HG03575 (cell line): Measurements from ENCODE around the gene TMEM163.
"Not testable (repeated sequence)": the region's sequence is repeated elsewhere in the genome, so short reads cannot be mapped to it uniquely, and the experiment has no call there.

Source experiments
- ATAC-seq: cut with Tn5 transposase; IDR thresholded peaks from one replicate; pipeline ENCODE4 v1.9.1; 2021; ENCODE audit not compliant: unreplicated experiment, insufficient number of reproducible peaks, low FRiP score; ENCODE audit errors: extremely low read depth

TMEM163 gene

DNA sequence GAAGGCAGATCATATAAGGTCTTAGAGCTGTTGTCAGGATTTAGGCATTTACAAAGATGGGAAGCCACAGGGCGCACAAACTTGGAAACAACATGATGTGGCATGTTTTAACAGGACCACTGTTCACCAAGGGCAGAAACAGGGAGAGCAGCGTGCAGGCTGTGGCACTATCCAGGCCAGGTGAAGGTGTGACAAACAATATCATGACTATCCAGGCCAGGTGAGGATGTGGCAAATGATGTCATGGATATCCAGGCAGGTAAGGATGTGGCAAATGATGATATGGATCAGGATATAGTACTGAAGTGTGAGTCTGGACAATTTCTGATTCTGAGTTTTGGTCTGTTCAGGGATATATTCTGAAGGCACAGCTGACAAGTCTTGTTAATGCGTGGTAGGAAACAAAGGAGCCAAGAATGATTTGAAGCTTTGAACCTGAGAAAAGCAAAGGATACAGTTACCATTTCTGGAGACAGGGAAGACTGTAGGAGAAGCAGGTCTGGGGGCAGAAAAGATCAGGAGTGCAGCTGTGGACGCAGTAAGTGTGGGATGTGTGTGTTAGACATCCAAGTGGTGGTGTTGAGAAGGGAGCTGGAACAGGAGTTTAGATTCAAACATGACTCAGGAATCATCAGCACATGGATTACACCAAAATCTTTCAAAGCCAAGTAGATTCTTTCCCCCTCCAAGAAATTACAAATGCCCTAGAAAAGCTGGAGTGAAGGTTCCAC is 205.9 kb downstream of the TMEM163 start:
- ATAC-seq, result no peak

DNA sequence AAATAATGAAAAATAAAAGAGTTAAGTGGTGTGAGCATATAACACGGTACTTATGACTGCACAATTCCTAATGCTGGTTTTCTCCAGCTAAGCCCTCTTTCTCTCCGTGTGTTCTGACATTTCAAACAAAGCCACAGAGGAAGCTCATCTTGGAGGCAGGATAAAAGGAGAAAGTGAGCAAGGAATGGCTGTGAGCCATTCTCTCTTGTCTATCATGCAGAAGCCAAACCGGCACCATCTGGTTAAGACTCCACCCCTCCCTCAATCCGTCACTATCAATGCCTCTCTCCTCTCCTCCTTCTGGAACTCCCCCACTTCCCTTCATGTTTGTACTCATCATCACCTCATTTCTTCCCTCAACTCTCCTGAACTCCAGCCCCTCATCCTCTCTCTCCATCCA is 210.4 kb downstream of the TMEM163 start:
- no peak for ATAC-seq

DNA sequence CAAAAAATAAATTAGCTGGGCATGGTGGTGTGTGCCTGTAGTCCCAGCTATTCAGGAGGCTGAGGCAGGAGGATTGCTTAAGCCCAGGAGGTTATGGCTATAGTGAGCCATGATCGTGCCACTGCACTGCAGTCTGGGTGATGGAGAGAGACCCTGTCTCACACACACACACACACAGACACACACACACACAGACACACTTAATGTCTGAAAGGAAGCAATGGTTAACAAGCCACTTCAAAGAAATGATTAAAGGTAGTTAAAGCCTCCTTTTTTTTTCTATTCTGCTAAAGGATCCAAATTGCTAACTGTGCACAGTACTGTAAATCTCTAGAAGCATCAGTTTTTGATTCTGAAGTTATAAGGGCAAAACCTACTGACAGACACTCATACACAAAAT is 211.1 kb downstream of the TMEM163 start:
- no peak for ATAC-seq

DNA sequence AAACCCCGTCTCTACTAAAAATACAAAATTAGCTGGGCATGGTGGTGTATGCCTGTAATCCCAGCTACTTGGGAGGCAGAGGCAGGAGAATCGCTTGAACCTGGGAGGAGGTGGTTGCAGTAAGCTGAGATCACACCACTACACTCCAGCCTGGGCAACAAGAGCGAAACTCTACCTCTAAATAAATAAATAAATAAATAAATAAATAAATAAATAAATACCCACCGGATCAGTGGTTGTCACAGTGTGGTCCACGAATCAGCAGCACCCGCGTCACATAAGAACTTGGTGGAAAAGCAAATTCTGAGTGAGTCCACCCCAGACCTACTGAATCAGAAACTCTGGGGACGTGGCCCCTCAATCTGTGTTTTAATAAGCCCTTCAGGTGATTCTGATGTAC is 211.6 kb downstream of the TMEM163 start:
- not testable (repeated sequence) for ATAC-seq

DNA sequence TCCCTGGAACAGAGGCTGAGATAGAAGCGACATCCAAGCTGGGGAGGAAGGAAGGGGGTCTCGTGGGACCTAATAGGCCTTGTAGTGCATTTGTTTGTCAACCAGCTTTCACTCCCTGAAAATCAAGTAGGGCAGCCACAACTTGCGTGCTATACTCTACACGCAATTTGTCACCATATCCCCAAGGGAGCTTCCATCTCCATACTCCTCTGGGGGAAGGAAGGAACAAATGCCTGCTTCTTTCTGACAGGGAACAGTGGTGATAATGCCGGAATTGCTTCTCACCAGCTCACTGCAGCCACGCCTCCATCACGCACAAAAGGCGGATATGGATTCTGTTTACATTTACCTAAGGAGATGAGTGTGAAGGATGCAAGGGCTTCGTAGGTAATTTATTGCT is 213.4 kb downstream of the TMEM163 start:
- no peak for ATAC-seq

DNA sequence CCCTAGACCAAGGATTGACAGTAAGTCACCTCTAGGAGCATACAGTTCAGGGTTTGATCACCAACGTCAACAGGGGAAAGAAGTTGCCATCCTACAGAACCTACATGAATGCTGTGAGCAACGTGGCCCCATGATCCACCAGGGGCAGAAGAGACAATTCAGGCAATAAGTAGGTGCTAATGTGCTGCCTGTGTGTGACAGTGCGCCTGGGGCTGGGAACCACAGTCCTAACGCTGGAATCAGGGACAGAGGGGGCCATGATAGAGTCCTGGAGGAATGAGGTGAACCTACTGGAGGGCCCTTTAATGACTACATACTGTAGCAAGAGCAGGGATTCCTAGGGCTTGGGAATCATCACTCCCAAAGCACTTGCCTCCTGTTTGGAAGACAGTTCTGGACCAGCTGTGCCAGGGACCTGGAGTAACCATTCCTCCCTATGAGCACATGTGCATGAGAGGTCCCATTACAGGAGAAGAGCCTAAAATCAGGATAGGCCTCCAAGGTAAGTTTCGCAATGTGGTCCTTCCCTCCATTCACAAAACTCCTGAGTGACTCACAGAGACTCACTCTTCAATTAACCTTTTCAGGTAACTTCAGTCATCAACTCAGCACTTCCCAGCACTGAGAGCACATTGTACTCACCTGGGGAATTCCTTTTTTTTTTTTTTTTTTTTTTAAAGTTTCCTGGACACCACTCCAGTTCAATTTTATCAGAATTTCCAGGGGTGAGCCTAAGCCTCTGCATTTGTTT is 214.0 kb downstream of the TMEM163 start:
- no peak for ATAC-seq

DNA sequence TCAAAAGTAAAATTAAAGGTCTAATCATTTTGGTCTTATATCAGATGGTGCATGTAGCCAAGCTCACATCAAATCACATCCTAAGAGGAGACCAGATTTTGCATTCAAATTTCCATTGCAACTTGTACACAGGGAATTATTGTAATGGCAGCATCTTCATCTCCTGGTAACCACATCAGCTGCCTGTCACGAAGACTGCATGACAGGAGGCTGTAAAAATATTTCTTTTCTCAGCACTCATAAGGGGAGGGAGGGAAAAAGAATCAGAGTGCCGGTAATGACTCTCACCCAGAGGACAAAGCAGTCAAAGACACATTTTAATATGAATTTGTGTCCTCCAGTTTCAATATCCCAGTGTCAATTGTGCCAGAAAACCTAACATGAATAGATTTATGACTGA is 216.7 kb downstream of the TMEM163 start:
- no peak for ATAC-seq

DNA sequence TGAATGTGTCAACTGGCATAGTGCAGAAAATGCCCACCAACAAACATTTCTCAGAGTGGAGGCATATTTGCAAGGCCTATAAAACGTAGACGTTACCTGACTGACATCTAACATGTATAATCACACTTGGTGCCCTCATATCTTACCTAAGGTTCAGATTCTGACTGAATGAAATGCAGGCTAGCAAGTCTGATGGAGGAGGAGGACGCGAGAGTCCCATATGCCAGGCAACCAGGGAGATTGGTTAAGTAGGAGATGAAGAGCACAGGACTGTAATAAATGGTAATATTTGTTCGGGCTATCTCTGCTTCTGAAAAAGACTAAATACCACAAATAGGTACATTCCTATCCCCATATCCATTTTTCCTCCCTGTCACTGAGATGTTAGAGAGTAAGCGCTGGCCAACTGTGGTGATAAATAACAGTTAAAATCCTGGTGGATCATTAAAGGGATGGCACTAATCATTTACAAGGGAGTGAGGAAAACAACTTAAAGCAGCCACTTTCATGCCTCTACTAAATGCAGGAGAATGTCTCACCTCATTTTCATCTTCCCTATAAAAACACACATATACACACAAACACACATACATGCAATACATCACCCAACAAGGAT is 217.2 kb downstream of the TMEM163 start:
- ATAC-seq, result no peak

DNA sequence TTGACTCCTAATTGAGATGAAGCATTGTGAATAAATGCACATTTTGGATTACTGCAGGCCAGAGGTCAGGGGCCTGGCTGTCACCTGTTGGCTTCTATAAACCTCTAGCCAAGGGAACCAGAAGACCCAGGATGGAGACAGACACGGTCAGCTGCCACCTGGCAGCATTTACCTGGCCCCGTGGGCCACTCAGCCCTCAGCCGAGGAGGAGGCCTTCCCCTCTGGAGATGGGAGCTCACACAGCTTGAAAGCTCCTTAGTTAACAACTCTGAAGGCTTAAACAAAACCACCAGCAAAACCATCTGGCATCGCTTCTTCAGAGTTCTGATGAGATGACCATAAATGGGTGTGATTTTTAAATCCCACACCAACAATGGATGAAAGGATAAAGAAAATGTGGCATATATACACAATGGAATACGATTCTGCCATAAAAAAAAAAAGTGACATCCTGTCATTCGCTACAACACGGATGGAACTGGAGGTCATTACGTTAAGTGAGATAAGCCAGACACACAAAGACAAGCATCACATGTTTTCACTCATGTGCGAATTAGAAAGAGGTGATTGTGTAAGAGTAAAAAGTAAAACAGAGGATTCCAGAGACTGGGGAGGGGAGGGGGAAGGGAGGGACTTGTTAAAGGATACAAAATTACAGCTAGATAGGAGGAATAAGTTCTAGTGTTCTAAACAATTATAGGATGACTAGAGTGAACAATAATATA is 218.4 kb downstream of the TMEM163 start:
- no peak for ATAC-seq

DNA sequence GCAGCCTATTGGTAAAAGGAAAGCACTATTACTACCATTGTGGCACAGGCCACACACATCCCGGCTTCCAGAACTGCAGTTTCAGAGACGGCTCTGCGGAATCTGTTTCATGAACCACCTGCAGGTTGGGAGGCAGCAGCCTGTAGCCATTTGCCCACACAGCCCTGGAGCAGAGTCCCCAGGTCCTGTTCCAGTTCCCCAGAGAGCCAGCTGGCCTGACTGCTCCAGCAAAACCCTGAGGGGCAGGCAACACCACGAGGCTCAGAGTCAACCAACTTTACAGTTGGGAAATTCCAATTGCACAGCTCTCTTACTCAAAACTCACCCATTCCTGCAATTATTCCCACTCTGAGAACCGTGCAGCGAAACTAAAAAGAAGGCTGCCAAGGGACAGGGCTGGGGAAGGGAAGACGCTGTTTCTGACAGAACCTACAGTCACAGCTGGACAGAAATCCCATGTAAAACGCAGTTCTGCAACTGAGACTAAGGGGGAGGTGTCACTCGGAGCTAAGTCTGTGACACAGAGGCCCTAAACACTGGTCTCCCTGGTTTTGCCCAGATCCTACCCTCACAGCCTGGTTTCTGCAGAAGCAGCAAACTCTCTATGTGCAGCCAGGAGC is 219.4 kb downstream of the TMEM163 start:
- no peak for ATAC-seq

DNA sequence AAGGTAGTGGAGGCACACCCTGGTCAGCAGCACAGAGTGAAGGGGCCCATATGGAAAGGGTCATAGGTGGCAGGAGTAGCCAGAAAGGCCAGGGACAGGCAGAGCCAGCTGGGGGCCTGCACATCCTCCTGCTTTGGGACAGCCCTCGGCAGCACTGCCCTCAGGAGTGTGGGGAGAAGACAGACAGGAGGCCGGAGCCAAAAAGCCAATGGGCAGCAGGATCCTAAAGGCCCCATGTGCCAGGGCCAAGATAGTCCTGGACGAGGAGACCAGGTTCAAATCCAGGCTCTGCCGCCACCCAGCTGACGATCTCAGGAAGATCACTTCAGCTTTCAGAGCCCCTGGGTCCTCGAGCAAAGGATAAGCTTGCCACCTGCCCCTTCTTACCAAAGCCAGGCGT is 220.1 kb downstream of the TMEM163 start:
- ATAC-seq, result no peak

DNA sequence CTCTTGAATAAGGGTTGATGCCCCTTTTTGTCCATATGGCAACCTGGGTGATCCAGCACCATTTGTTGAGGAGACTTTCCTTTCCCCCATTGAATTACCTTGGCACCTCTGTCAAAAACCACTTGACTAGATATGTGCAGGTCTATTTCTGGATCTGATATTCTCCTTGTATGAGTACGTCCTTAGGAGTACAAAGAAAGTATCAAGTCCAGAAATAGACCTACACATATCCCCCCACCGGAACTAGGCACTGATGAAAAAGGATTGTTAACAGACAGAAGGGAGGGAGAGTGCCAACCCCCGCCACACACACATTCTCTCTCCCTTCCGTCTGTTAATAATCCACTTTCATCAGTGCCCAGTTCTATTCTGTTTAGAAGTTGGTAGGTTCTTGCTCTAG is 225.0 kb downstream of the TMEM163 start:
- ATAC-seq, result no peak

DNA sequence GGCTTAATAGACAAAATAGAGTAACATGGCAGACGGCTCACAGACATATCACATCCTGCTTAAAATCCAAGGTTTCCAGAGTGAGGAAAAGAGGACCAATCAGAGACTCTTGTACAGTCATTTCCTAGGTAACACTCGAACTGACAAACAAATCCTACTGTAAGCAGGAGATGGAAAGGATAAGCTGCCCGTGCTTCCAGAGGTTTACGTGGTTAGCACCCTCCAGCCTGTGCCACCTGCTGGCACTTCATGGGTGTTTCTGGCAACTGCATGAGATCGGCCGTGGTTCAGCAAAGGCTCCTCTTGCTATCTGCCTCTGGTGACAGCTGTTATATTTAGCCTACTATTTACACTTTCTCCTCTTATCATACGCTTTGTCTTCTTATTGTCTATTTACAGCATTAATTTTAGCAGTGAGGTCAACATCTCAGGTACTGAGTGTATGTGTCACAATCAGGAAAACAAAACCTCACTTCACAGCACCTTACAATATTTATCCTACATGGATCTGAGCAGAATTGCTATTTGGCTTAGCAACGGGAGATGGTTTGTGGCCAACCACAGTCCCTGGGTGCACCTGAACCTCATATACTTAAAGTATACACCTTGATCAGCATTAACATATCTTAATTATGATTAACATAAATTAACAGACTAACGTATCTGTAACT is 226.9 kb downstream of the TMEM163 start:
- ATAC-seq, result no peak

DNA sequence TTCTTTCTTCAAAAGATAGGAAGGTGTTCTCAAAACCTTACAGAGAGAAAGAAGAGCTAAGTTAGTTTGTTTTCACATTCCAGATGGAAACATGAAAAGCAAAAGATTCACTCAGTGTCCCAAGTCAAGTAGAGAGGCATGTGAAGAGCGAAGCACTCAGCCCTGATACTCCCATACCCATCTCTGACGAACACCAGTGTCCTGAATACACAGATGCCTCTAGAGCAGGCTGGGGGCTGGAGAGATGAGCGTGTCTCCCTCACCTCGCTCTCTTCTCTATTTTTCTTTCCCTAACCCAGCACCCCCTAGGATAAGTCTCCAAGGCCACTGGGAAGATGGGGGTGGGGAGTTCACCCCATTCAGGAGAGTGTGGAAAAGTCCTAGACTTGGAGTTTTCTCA is 227.8 kb downstream of the TMEM163 start:
- no peak for ATAC-seq

DNA sequence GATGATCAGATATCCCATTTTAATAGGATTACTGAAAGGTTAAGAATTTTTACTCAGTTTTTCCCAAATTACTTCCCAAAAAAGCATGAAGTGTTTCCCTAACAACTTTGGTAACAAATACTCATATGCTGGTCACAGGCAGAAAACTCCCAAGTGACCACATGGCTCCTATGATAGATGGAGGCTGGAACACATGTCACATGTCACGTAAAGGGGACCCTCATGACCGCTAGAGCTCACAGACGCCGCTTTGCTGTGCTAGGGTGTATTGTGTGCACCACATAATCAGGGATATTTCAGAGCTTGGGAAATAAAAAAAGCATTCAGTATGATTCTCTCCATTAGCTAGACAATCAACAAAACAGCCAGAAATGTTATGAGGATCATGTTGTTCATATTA is 228.2 kb downstream of the TMEM163 start:
- no peak for ATAC-seq

DNA sequence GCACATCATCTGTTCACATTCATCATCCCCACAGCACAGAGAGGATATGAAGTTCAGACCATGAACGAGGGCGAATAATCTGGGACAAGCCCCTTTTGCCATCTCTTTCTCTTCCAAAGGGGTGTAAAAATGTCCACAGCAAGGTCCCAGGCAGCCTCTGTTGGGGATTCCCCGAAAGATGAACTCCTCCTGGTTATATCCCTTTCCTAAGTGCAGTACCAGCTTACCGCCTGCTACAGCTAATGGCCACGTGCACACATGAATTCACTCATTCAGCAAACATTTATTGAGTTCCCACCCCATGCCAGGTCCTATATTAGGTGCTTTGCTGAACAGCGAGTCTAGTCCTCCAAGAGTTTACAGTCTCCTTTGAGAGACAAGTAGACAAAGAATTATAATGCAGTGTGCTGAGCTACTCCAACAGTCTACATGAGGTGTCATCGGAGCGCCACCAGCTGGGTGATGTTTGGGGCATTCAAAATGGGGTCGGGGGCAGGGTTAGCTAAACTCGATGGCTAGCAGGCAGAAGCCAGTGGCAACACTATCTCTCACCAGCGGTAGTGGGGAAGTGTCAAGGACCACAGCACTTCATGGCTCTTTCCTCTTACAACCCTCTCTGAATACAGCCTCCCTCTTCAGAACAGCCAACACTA is 228.9 kb downstream of the TMEM163 start:
- no peak for ATAC-seq

DNA sequence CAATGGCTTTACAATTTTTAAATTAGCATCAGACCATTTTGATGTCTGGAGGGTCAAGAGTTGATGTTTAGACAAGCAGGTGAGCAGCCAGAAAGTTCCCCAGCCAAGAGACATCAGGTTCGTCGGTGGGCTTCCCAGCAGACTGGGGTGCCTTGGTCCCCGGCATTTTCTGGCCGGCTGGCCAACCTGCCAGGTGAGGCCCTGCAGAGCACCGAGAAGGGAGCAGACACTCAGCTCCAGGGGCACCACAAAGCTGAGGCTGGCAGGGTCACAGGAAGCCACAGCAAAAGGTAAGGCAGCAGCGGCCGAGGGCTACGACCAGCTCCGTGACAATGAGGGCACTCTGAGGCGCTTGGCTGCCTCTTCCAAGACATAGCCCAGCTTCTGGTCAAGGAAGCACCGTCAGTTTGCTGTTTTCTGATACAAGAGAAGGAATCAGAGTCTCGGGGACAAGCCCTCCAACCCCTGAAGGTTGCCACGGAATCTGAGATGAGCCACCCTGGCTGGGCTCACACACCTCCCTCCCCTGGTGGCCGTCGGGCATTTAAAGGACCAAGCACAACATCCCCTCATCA is 235.9 kb downstream of the TMEM163 start:
- ATAC-seq, result no peak

DNA sequence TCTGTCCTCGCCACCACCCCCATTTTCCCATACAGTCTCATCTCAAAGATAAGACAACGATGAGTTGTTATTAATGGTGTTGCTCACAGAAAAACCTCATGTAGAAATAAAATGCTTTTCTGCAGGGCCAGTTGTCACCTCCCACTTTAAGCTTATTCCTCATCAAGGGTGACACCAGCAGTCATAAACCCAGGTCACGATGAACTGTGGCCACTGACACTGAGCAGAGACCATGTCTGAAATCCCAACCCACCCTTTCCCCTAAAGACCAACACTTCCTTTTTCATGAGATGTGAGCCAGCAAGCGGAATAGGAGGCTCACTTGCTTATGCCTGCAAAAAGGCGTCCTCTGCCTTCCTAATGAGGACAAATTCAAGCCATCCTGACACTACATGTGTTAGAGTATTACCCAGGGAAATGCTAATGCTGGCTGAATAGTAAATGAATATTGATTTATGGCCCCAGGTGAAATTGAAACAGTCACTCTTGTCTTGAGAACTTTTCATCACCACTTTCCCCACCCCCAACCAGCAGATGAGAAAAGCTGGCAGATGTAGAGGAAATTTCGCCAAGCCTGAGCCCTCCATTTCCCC is 236.6 kb downstream of the TMEM163 start:
- no peak for ATAC-seq
